Measurements from ENCODE around the gene LIME1.

The LIME1 gene

DNA sequence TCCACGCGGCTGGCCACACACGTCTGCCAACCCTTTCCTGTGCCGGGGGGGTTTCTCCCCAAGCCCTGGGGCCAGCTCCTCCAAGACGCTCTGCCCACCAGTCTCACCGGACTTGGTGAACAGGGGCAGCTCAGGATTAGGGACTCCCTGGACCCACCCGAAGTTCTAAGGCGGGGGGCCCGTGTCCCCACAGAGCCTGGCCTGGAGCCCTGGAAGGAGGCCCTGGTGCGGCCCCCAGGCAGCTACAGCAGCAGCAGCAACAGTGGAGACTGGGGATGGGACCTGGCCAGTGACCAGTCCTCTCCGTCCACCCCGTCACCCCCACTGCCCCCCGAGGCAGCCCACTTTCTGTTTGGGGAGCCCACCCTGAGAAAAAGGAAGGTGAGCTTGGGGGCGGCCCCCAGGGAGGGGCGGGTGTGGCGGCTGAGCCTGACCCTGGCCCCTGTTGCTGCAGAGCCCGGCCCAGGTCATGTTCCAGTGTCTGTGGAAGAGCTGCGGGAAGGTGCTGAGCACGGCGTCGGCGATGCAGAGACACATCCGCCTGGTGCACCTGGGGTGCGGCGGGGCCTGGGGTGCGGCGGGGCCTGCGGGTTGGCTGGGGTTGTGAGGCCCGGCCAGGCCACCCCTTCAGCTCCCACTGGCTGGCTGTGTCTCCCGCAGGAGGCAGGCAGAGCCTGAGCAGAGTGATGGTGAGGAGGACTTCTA is 5.4 kb downstream of the LIME1 start:
- TF ChIP-seq, protein P1, sequence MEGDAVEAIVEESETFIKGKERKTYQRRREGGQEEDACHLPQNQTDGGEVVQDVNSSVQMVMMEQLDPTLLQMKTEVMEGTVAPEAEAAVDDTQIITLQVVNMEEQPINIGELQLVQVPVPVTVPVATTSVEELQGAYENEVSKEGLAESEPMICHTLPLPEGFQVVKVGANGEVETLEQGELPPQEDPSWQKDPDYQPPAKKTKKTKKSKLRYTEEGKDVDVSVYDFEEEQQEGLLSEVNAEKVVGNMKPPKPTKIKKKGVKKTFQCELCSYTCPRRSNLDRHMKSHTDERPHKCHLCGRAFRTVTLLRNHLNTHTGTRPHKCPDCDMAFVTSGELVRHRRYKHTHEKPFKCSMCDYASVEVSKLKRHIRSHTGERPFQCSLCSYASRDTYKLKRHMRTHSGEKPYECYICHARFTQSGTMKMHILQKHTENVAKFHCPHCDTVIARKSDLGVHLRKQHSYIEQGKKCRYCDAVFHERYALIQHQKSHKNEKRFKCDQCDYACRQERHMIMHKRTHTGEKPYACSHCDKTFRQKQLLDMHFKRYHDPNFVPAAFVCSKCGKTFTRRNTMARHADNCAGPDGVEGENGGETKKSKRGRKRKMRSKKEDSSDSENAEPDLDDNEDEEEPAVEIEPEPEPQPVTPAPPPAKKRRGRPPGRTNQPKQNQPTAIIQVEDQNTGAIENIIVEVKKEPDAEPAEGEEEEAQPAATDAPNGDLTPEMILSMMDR (IDR thresholded peaks at IDR 0.05): no peak

DNA sequence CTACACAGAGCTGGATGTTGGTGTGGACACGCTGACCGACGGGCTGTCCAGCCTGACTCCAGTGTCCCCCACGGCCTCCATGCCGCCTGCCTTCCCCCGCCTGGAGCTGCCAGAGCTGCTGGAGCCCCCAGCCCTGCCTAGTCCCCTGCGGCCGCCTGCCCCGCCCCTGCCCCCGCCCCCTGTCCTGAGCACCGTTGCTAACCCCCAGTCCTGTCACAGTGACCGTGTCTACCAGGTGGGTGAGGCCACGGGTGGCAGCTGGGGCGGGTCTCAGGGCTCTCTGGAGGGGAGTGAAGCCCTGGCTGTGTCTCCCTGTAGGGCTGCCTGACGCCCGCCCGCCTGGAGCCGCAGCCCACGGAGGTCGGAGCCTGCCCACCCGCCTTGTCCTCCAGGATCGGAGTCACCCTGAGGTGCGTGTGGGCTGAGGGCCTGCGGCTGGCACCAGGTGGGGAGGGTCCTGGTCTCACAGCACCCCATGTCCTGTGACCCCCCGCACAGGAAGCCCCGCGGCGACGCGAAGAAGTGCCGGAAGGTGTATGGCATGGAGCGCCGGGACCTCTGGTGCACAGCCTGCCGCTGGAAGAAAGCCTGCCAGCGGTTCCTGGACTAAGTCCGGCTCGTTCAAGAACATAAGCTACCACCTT is 6.0 kb downstream of the LIME1 start:
- TF ChIP-seq, protein P1 (IDR thresholded peaks at IDR 0.05): no peak

DNA sequence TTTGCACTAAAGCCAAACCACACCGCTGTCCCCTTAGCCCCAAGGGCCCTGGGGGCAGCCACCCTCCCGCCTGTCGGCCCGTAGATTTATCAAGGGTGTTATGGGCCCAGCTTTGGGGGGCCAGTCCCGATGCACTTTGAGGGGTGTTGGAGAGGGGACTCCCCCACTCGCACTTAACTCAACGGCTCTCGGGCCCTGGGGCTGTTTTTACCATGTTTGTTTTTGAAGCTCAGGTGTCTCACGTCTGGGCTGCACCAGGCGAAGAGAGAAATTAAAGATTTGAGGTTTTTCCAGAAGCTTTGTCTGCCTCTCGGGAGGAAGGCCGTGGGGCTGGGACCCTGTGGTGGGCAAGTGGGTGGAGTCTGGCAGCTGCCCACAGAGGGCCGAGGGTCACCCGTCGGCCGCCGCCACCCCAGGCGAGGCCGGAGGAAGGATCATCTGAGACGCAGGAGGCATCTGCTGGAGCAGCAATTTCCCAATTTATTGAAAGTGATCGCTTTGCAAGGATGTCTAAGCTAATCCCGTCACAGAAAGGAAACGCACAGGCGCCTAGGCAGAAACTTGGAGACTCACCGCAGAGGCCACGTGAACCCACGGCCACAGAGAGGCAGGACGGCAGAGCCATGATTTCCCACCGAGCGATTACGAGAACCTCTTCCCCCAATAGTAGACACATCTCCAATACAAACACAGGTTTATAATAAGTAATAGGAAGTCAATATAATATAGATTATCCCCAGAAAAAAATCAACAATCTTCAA is 6.9 kb downstream of the LIME1 start:
- TF ChIP-seq, protein P1 (IDR thresholded peaks at IDR 0.05): no peak

DNA sequence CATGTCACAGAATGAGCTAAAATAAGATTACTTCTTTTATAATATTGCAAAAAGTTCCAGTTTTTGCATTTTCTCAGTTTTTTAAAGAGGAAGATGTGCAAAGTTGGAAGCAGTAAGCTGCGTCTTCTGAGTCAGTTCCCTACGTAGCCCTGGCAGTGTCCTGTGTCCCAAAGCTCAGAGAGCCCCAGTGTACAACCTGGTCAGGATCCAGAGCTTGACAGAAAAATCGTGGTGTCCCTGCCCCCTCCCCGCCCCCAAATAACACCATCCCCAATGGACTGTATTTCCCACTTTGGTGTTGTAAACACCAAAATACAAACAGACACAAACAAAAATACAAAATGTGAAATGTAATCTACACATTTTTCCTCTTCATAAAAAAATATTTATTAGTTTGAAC is 7.7 kb downstream of the LIME1 start:
- TF ChIP-seq, protein P1 (IDR thresholded peaks at IDR 0.05): no peak

DNA sequence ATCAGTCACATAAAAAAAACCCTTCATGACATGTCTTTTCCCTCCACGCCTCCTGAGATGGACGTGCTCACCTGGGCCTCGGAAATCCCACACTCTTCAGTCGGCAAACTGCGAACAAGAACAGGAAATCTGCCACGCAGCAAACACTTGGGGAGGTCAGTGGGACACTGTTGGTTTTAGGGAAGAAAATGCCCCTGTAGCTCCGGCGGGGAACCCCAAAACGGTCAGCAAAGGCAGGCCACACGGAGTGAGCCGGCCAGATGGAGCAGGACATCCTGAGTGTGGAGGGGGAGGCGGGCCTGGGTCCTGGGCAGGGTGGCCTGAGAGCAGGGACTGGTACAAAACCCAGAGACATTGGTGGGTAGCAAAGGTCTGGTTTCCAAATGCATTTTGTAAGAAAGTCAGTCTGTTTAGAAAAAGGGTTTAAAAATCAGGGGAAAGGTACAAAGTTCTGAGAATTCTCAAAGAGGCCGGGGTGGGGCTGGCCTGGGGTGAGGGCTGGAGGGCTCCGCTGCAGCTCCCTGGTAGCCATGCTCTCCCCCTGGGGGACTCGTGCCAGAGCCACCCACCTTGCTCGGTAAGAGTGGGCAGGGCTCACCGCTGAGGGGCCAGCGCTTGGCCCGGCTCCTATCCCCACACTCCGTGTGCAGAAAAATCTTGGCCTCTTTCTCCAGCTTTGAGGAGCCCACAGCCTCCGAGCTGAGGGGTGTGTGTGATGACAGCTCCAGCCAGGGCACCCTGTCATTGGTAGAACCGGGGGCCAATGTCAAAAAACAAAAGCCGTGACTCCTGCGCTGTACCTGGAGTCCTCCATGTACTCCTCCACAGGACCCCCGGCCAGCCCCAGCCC is 8.3 kb downstream of the LIME1 start:
- TF ChIP-seq, protein P1 (IDR thresholded peaks at IDR 0.05): no peak

DNA sequence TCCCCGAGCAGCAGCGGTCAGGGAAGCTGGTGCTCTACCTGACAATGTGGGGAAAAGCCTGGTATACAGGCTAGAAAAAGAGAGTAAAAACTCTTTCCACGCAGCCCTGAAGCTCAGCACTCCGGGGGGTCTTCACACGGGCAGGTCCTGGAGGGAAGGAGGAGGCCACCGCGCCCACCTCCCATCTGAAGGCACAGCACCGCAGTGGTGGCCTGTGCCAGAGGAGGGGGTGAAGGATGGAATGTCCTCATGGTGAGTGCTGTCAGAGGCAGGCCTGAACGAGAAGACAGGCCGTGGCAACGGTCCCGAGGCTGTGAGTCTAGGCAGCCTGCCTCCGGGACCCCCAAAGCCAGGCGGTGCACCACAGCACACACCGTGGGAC is 9.0 kb downstream of the LIME1 start:
- TF ChIP-seq, protein P1 (IDR thresholded peaks at IDR 0.05): no peak

Measured in LNCAP (cell line).